ENCODE measurements around the gene LDLRAD4. TPM values are rescaled to one million over a fixed set of nuclear protein-coding genes. Genes with fewer than 3 reads are reported as not detected.

LDLRAD4 gene
- total and polyA plus RNA-seq, 11 donors: 10.4 to 44.0 (median 29.6) TPM

- Histone ChIP-seq H3K36me3 (peaks cover 0 to 12% (median 0%) of the 10 kb centered on the region in 9 donors), H3K27ac (peak overlapping the region in 1 of 12 donors; percentile 59), H3K4me3 (no peak overlapping the region), H3K4me1 (peaks cover 0 to 36% (median 11%) of the 10 kb centered on the region in 12 donors), H3K27me3 (no peaks in the 10 kb centered on the region), H3K9me3 (peaks cover 0 to 12% (median 0%) of the 10 kb centered on the region in 12 donors)
- intact Hi-C loops (cut with DNase I): loop anchor here in 2 of 10 donors (2.0 to 10.0 kb wide), 2 partner anchors 49 to 127 kb away; no protein-coding TSS in a partner anchor
- TF ChIP-seq POLR2A (IDR thresholded peaks at IDR 0.05) (no peak), CTCF (IDR thresholded peaks at IDR 0.05) (no peak)
- DNase-seq (no peak), ATAC-seq (no peak)
- WGBS, 4 donors: 80 to 88% (median 85%) methylated on average over 6 of the region's 6 CpGs
Measured at GRCh38 chr18:13511961-13512577, 293.5 kb downstream of the LDLRAD4 start.

- H3K9me3 ChIP-seq: peaks cover 0 to 15% (median under 1%) of the 10 kb centered on the region in 12 donors
- peaks cover 0 to 34% (median 11%) of the 10 kb centered on the region in 12 donors for H3K4me1 ChIP-seq
- peak; percentile 90 to 95 (median 93) for ATAC-seq
- peak in 1 of 5 donors; percentile 49 for DNase-seq
- no peaks in the 10 kb centered on the region for H3K27me3 ChIP-seq
- 33 to 57% (median 35%) methylated on average over 4 of the region's 4 CpGs for WGBS, 4 donors
- TF ChIP-seq CTCF (IDR thresholded peaks at IDR 0.05) (no peak), POLR2A (IDR thresholded peaks at IDR 0.05) (no peak)
- H3K27ac ChIP-seq: peak overlapping the region in 4 of 12 donors; percentile 17 to 67 (median 51)
- H3K4me3 ChIP-seq: no peak overlapping the region
- H3K36me3 ChIP-seq: peaks cover 0 to 17% (median 0%) of the 10 kb centered on the region in 9 donors
- intact Hi-C loops (cut with DNase I): loop anchor here in 2 of 10 donors (2.0 to 10.0 kb wide), 2 partner anchors 48 to 128 kb away; no protein-coding TSS in a partner anchor
Measured at GRCh38 chr18:13513021-13513420, 294.5 kb downstream of the LDLRAD4 start.

- H3K27ac ChIP-seq: peak overlapping the region in 5 of 12 donors; percentile 17 to 67 (median 43)
- peaks cover 0 to 30% (median 11%) of the 10 kb centered on the region in 12 donors for H3K4me1 ChIP-seq
- ATAC-seq (peak in 1 of 4 donors; percentile 10), DNase-seq (no peak)
- H3K27me3 ChIP-seq: no peaks in the 10 kb centered on the region
- WGBS, 4 donors: 89 to 94% (median 93%) methylated on average over 5 of the region's 5 CpGs
- peaks cover 0 to 15% (median 0%) of the 10 kb centered on the region in 12 donors for H3K9me3 ChIP-seq
- intact Hi-C loops (cut with DNase I): loop anchor here in 2 of 10 donors (2.0 to 10.0 kb wide), 2 partner anchors 47 to 129 kb away; no protein-coding TSS in a partner anchor
- TF ChIP-seq CTCF (IDR thresholded peaks at IDR 0.05) (no peak), POLR2A (IDR thresholded peaks at IDR 0.05) (no peak)
- no peak overlapping the region for H3K4me3 ChIP-seq
- peaks cover 0 to 17% (median 0%) of the 10 kb centered on the region in 9 donors for H3K36me3 ChIP-seq
Measured at GRCh38 chr18:13513481-13513880, 294.9 kb downstream of the LDLRAD4 start.

- Histone ChIP-seq H3K9me3 (peaks cover 0 to 14% (median 0%) of the 10 kb centered on the region in 12 donors), H3K4me3 (no peak overlapping the region), H3K4me1 (peaks cover 0 to 24% (median 11%) of the 10 kb centered on the region in 12 donors), H3K27me3 (no peaks in the 10 kb centered on the region), H3K27ac (no peak overlapping the region), H3K36me3 (peaks cover 0 to 17% (median 0%) of the 10 kb centered on the region in 9 donors)
- TF ChIP-seq POLR2A (IDR thresholded peaks at IDR 0.05) (no peak), CTCF (IDR thresholded peaks at IDR 0.05) (no peak)
- DNase-seq (no peak), ATAC-seq (no peak)
- intact Hi-C loops (cut with DNase I): loop anchor here in 1 of 10 donors (10.0 kb wide), 1 partner anchor 130 kb away; no protein-coding TSS in a partner anchor
- WGBS, 4 donors: 91 to 94% (median 93%) methylated on average over 4 of the region's 4 CpGs
Measured at GRCh38 chr18:13514558-13514957, 296.0 kb downstream of the LDLRAD4 start.
